ENCODE results near the gene CAPN14.
A peak's percentile ranks its signal among the peaks of the same experiment; 100 is the strongest.

Gene CAPN14

DNA sequence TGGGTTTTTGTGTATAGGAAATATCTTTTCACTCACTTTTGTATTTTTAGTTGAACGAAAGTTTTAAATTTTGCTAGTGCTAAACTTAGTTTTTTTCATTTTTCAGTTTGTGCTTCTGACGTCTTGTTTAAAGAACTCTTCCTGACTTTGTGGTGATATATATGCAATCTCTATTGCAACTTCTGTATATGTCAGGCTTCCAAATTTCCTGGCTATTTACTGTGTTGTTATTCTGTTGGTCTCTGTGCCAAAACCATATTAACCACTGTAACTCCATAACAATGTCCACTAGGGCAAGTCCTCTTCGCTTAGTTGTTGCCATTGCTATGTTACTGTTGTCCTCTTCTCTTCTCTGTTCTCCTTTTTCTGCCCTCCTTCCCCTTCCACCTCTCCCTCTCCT lies 13.4 kb upstream of the CAPN14 start:
- H2BK15ac ChIP-seq (ENCODE audit: low read depth, poor library complexity, severe bottlenecking) = no peak overlapping the region
- WGBS = 95% methylated on average over 3 of the region's 3 CpGs
- no peak overlapping the region for H2BK5ac ChIP-seq (ENCODE audit: low read depth, low read length, poor library complexity, severe bottlenecking)

GRCh38 chr2:31228717-31229116 lies 11.4 kb upstream of the CAPN14 start:
- Histone ChIP-seq H2AK5ac (ENCODE audit: low read length, severe bottlenecking) (no peak overlapping the region), H3K36me3 (ENCODE audit: control insufficient read depth in 1 of 2, insufficient read depth in 2 of 2, low read depth in 1 of 2, low read length in 2 of 2) (no peaks in the 10 kb centered on the region), H3K23ac (ENCODE audit: low read length in 2 of 2) (no peak overlapping the region), H3K9ac (ENCODE audit: low read length) (no peak overlapping the region), H2AFZ (ENCODE audit: low read depth, low read length) (no peak overlapping the region), H3K79me1 (replicated peaks; ENCODE audit: low read length, poor library complexity, severe bottlenecking) (no peaks in the 10 kb centered on the region), H2BK120ac (ENCODE audit: low read depth, low read length) (no peak overlapping the region), H3K4ac (ENCODE audit: low read depth in 1 of 2, low read length in 2 of 2) (no peak overlapping the region), H4K8ac (ENCODE audit: low read length) (no peak overlapping the region), H3K4me2 (ENCODE audit: low read length, poor library complexity, severe bottlenecking) (no peak overlapping the region), H3K4me3 (ENCODE audit: insufficient read depth in 1 of 2, low read depth in 1 of 2, low read length in 2 of 2) (no peak overlapping the region), H3K18ac (ENCODE audit: low read depth in 1 of 2, low read length in 2 of 2) (no peak overlapping the region), H2BK5ac (ENCODE audit: low read depth, low read length, poor library complexity, severe bottlenecking) (no peak overlapping the region), H3K9me3 (ENCODE audit: control insufficient read depth, low read length) (no peaks in the 10 kb centered on the region), H2BK15ac (ENCODE audit: low read depth, poor library complexity, severe bottlenecking) (no peak overlapping the region), H3K27ac (ENCODE audit: low read length, poor library complexity, severe bottlenecking) (no peak overlapping the region), H4K91ac (ENCODE audit: low read length) (no peak overlapping the region), H3K27me3 (ENCODE audit: control insufficient read depth in 1 of 2, insufficient read depth in 1 of 2, low read length in 2 of 2) (peaks cover 0 to 20% of the 10 kb centered on the region in 2 experiments), H3K4me1 (ENCODE audit: control insufficient read depth, insufficient read depth, low read depth, low read length) (no peaks in the 10 kb centered on the region), H2BK12ac (ENCODE audit: low read length in 2 of 2) (no peak overlapping the region), H3K14ac (ENCODE audit: low read length in 2 of 2) (no peak overlapping the region)
- 90% methylated on average over 2 of the region's 3 CpGs for WGBS
- DNase-seq = no peak

More for the DNA sequence above, 13.4 kb upstream of the CAPN14 start:
- Histone ChIP-seq H2AK5ac (ENCODE audit: low read length, severe bottlenecking) (no peak overlapping the region), H3K23ac (ENCODE audit: low read length in 2 of 2) (no peak overlapping the region), H3K27ac (ENCODE audit: low read length, poor library complexity, severe bottlenecking) (no peak overlapping the region), H3K27me3 (ENCODE audit: control insufficient read depth in 1 of 2, insufficient read depth in 1 of 2, low read length in 2 of 2) (peaks cover 0 to 20% of the 10 kb centered on the region in 2 experiments), H3K4me2 (ENCODE audit: low read length, poor library complexity, severe bottlenecking) (no peak overlapping the region), H4K91ac (ENCODE audit: low read length) (no peak overlapping the region), H2BK120ac (ENCODE audit: low read depth, low read length) (no peak overlapping the region), H3K9me3 (ENCODE audit: control insufficient read depth, low read length) (no peaks in the 10 kb centered on the region), H3K18ac (ENCODE audit: low read depth in 1 of 2, low read length in 2 of 2) (no peak overlapping the region), H4K8ac (ENCODE audit: low read length) (no peak overlapping the region), H3K4me1 (ENCODE audit: control insufficient read depth, insufficient read depth, low read depth, low read length) (peaks cover 11% of the 10 kb centered on the region), H3K36me3 (ENCODE audit: control insufficient read depth in 1 of 2, insufficient read depth in 2 of 2, low read depth in 1 of 2, low read length in 2 of 2) (no peaks in the 10 kb centered on the region), H2BK12ac (ENCODE audit: low read length in 2 of 2) (no peak overlapping the region), H3K9ac (ENCODE audit: low read length) (no peak overlapping the region), H3K14ac (ENCODE audit: low read length in 2 of 2) (no peak overlapping the region), H3K4me3 (ENCODE audit: insufficient read depth in 1 of 2, low read depth in 1 of 2, low read length in 2 of 2) (no peak overlapping the region), H3K4ac (ENCODE audit: low read depth in 1 of 2, low read length in 2 of 2) (no peak overlapping the region), H3K79me1 (replicated peaks; ENCODE audit: low read length, poor library complexity, severe bottlenecking) (peaks cover 7% of the 10 kb centered on the region), H2AFZ (ENCODE audit: low read depth, low read length) (no peak overlapping the region)
- DNase-seq = no peak

DNA sequence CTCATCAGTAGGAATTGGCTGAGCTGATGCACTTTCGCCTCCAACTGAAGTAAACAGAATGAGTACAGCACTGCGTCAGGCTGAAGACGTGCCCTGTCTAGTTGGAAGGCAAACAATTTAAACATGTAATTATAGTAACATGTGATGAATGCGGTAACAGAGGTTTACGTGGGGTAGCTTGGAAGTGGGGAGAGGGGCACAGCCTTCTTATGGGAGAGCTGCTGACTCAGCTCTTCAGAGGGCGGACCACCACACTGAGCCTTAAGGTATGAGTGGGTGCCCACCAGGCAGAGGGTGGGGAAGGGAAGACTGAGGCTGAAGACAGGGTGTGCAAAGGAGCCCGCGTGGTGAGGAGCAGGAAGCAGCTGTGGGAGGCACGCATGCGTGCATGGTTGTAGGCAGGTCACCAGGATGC lies 10.4 kb upstream of the CAPN14 start:
- no peak overlapping the region for H3K4ac ChIP-seq (ENCODE audit: low read depth in 1 of 2, low read length in 2 of 2)
- H3K23ac ChIP-seq (ENCODE audit: low read length in 2 of 2) = no peak overlapping the region
- H3K27ac ChIP-seq (ENCODE audit: low read length, poor library complexity, severe bottlenecking) = no peak overlapping the region
- H4K8ac ChIP-seq (ENCODE audit: low read length) = no peak overlapping the region
- H2AK5ac ChIP-seq (ENCODE audit: low read length, severe bottlenecking) = no peak overlapping the region
- H3K14ac ChIP-seq (ENCODE audit: low read length in 2 of 2) = peak overlapping the region in 1 of 2 experiments; percentile 69
- H3K79me1 ChIP-seq (replicated peaks; ENCODE audit: low read length, poor library complexity, severe bottlenecking) = no peaks in the 10 kb centered on the region
- H3K18ac ChIP-seq (ENCODE audit: low read depth in 1 of 2, low read length in 2 of 2) = no peak overlapping the region
- peak overlapping the region; percentile 62 for H2BK15ac ChIP-seq (ENCODE audit: low read depth, poor library complexity, severe bottlenecking)
- H3K4me1 ChIP-seq (ENCODE audit: control insufficient read depth, insufficient read depth, low read depth, low read length) = no peaks in the 10 kb centered on the region
- H3K36me3 ChIP-seq (ENCODE audit: control insufficient read depth in 1 of 2, insufficient read depth in 2 of 2, low read depth in 1 of 2, low read length in 2 of 2) = no peaks in the 10 kb centered on the region
- H2BK120ac ChIP-seq (ENCODE audit: low read depth, low read length) = no peak overlapping the region
- H3K4me3 ChIP-seq (ENCODE audit: insufficient read depth in 1 of 2, low read depth in 1 of 2, low read length in 2 of 2) = no peak overlapping the region
- H3K9me3 ChIP-seq (ENCODE audit: control insufficient read depth, low read length) = no peaks in the 10 kb centered on the region
- H2AFZ ChIP-seq (ENCODE audit: low read depth, low read length) = no peak overlapping the region
- WGBS = 83% methylated on average over 10 of the region's 10 CpGs
- H3K27me3 ChIP-seq (ENCODE audit: control insufficient read depth in 1 of 2, insufficient read depth in 1 of 2, low read length in 2 of 2) = peaks cover 0 to 21% of the 10 kb centered on the region in 2 experiments
- H3K4me2 ChIP-seq (ENCODE audit: low read length, poor library complexity, severe bottlenecking) = no peak overlapping the region
- no peak overlapping the region for H2BK12ac ChIP-seq (ENCODE audit: low read length in 2 of 2)
- H4K91ac ChIP-seq (ENCODE audit: low read length) = no peak overlapping the region
- DNase-seq = no peak
- H2BK5ac ChIP-seq (ENCODE audit: low read depth, low read length, poor library complexity, severe bottlenecking) = no peak overlapping the region
- no peak overlapping the region for H3K9ac ChIP-seq (ENCODE audit: low read length)

GRCh38 chr2:31227110-31227509 lies 9.8 kb upstream of the CAPN14 start:
- no peak overlapping the region for H3K27ac ChIP-seq (ENCODE audit: low read length, poor library complexity, severe bottlenecking)
- H2BK5ac ChIP-seq (ENCODE audit: low read depth, low read length, poor library complexity, severe bottlenecking) = no peak overlapping the region
- H3K4ac ChIP-seq (ENCODE audit: low read depth in 1 of 2, low read length in 2 of 2) = no peak overlapping the region
- no peak overlapping the region for H4K91ac ChIP-seq (ENCODE audit: low read length)
- H2BK12ac ChIP-seq (ENCODE audit: low read length in 2 of 2) = no peak overlapping the region
- no peaks in the 10 kb centered on the region for H3K4me1 ChIP-seq (ENCODE audit: control insufficient read depth, insufficient read depth, low read depth, low read length)
- no peak overlapping the region for H2BK120ac ChIP-seq (ENCODE audit: low read depth, low read length)
- no peak overlapping the region for H3K9ac ChIP-seq (ENCODE audit: low read length)
- no peak overlapping the region for H2AK5ac ChIP-seq (ENCODE audit: low read length, severe bottlenecking)
- H3K4me3 ChIP-seq (ENCODE audit: insufficient read depth in 1 of 2, low read depth in 1 of 2, low read length in 2 of 2) = no peak overlapping the region
- H3K79me1 ChIP-seq (replicated peaks; ENCODE audit: low read length, poor library complexity, severe bottlenecking) = no peaks in the 10 kb centered on the region
- H3K27me3 ChIP-seq (ENCODE audit: control insufficient read depth in 1 of 2, insufficient read depth in 1 of 2, low read length in 2 of 2) = peaks cover 0 to 27% of the 10 kb centered on the region in 2 experiments
- H3K18ac ChIP-seq (ENCODE audit: low read depth in 1 of 2, low read length in 2 of 2) = no peak overlapping the region
- H3K23ac ChIP-seq (ENCODE audit: low read length in 2 of 2) = no peak overlapping the region
- H3K9me3 ChIP-seq (ENCODE audit: control insufficient read depth, low read length) = no peaks in the 10 kb centered on the region
- H3K14ac ChIP-seq (ENCODE audit: low read length in 2 of 2) = no peak overlapping the region
- no peak overlapping the region for H2AFZ ChIP-seq (ENCODE audit: low read depth, low read length)
- no peak overlapping the region for H4K8ac ChIP-seq (ENCODE audit: low read length)
- no peak overlapping the region for H3K4me2 ChIP-seq (ENCODE audit: low read length, poor library complexity, severe bottlenecking)
- H2BK15ac ChIP-seq (ENCODE audit: low read depth, poor library complexity, severe bottlenecking) = no peak overlapping the region
- no peak for DNase-seq
- no peaks in the 10 kb centered on the region for H3K36me3 ChIP-seq (ENCODE audit: control insufficient read depth in 1 of 2, insufficient read depth in 2 of 2, low read depth in 1 of 2, low read length in 2 of 2)
- 86% methylated on average over 6 of the region's 6 CpGs for WGBS

Measured in mesenchymal stem cell (in vitro differentiated cells and primary cell).